Colonic mucosa (tissue), 4 donors: ENCODE data around the gene MTIF3. TPM values are rescaled to one million over a fixed set of nuclear protein-coding genes. Genes with fewer than 3 reads are reported as not detected.

Experiments
- DNase-seq: peaks from one replicate; pipeline ENCODE4 v3.0.0-alpha.2; 2020
- H3K27ac ChIP-seq: fragments of 200-600 bp; one replicate; pipeline ENCODE4 v1.8.0; 2021
- H3K27me3 ChIP-seq: fragments of 200-600 bp; one replicate; pipeline ENCODE4 v1.8.0; 2021
- H3K36me3 ChIP-seq: fragments of 200-600 bp; one replicate; pipeline ENCODE4 v1.8.0; 2021
- H3K4me1 ChIP-seq: fragments of 200-600 bp; one replicate; pipeline ENCODE4 v1.8.0; 2021; ENCODE audit warnings: mild to moderate bottlenecking
- H3K4me3 ChIP-seq: fragments of 200-600 bp; one replicate; pipeline ENCODE4 v1.8.0; 2021
- H3K9ac ChIP-seq, 2 donors: one replicate each; pipeline ENCODE4 v1.7.0; 2013; ENCODE audit warnings: control low read depth in 2 of 2, low read depth in 2 of 2, low read length in 2 of 2
- H3K9me3 ChIP-seq: fragments of 200-600 bp; one replicate; pipeline ENCODE4 v1.8.0; 2021
- CTCF ChIP-seq: fragments of 200-600 bp; IDR thresholded peaks from one replicate; pipeline ENCODE4 v1.8.0; 2022; ENCODE audit warnings: antibody characterized with exemption, mild to moderate bottlenecking
- intact Hi-C: fragments of 100-400 bp; cut with DNase I; formaldehyde crosslinking; loops from one replicate; pipeline ENCODE4 v1.14.1; 2022
- total RNA-seq, 2 donors: library from RNA; stranded (reverse); fragmentation: NEBNext Ultra II Directional in 1 of 2; extraction: Animal tissue kit (Norgen Biotek cat#: 25700) in 1 of 2; gene quantifications; one replicate each; pipeline ENCODE4 v1.2.1, GENCODE V29; 2021
- donor health status: healthy.
- donor health status: DM: no; HTN: no; CAD: no.
- donor health status: DM: no; HTN: no; CAD: no.

The MTIF3 gene
- total RNA-seq, 2 donors from 2014 or later: 53.7 to 65.1 TPM

GRCh38 chr13:27450921-27451471 is 632 bp upstream of the MTIF3 start:
- Histone ChIP-seq H3K27me3 (no peaks in the 10 kb centered on the region), H3K9me3 (no peaks in the 10 kb centered on the region), H3K27ac (peak overlapping the region; percentile 100), H3K9ac (peak overlapping the region; percentile 84 to 87), H3K4me1 (peaks cover 3% of the 10 kb centered on the region), H3K4me3 (peak overlapping the region; percentile 86), H3K36me3 (no peaks in the 10 kb centered on the region)
- DNase-seq: peak; percentile 57
- intact Hi-C loops: no loop called here
- no peak for TF ChIP-seq CTCF

- intact Hi-C loops: no loop called here
- Histone ChIP-seq H3K4me3 (peak overlapping the region; percentile 86), H3K4me1 (peaks cover 3% of the 10 kb centered on the region), H3K36me3 (no peaks in the 10 kb centered on the region), H3K27me3 (no peaks in the 10 kb centered on the region), H3K27ac (peak overlapping the region; percentile 100), H3K9ac (peak overlapping the region; percentile 84 to 96), H3K9me3 (no peaks in the 10 kb centered on the region)
- TF ChIP-seq CTCF: no peak
- no peak for DNase-seq
These were observed 1.2 kb downstream of the MTIF3 start for GRCh38 chr13:27449081-27449603.

GRCh38 chr13:27448308-27448707 is 2.1 kb downstream of the MTIF3 start:
- H3K4me1 ChIP-seq: peaks cover 3% of the 10 kb centered on the region
- no peak overlapping the region for H3K27ac ChIP-seq
- TF ChIP-seq CTCF: no peak
- intact Hi-C loops: no loop called here
- H3K36me3 ChIP-seq: no peaks in the 10 kb centered on the region
- H3K4me3 ChIP-seq: no peak overlapping the region
- no peaks in the 10 kb centered on the region for H3K27me3 ChIP-seq
- DNase-seq: no peak
- H3K9me3 ChIP-seq: no peaks in the 10 kb centered on the region
- H3K9ac ChIP-seq: no peak overlapping the region

DNA sequence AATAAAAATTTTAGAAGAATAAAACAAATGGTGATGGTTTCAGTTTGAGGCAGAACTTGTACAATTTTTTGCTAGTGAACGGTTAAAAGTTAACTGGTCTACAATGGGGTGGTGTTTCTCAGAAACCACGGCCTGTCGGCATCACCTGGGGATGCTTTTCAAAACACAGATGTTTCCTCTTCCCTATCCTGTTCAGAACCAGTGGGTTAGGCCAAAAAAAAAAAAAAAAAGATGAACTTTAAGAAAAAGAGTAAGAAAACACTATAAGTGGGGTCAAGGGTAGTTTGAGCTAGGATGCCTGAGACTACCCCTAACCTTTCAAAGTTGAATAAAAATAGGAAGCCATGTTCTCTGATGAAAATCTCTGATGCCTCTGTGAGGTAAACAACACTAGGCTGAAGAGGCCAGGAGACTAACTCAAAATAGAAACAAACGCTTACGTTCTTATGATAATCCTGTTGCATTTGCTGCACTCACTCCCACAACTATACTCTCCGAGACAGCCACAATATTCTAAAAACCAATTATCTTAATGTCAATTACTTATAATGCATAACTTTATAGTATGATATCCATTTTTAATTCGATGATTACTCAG is 3.3 kb downstream of the MTIF3 start:
- H3K27ac ChIP-seq: no peak overlapping the region
- H3K4me1 ChIP-seq: peaks cover 3% of the 10 kb centered on the region

GRCh38 chr13:27442797-27443196 is 7.6 kb downstream of the MTIF3 start:
- no peak for TF ChIP-seq CTCF
- intact Hi-C loops: no loop called here
- no peaks in the 10 kb centered on the region for H3K9me3 ChIP-seq
- no peaks in the 10 kb centered on the region for H3K27me3 ChIP-seq
- H3K4me3 ChIP-seq: no peak overlapping the region
- no peak overlapping the region for H3K9ac ChIP-seq
- no peaks in the 10 kb centered on the region for H3K36me3 ChIP-seq
- peak overlapping the region; percentile 39 for H3K27ac ChIP-seq
- peaks cover 9% of the 10 kb centered on the region for H3K4me1 ChIP-seq
- no peak for DNase-seq

More for the DNA sequence above, 3.3 kb downstream of the MTIF3 start:
- no peak for DNase-seq
- TF ChIP-seq CTCF: no peak
- no peak overlapping the region for H3K4me3 ChIP-seq
- intact Hi-C loops: no loop called here
- no peak overlapping the region for H3K9ac ChIP-seq
- H3K36me3 ChIP-seq: no peaks in the 10 kb centered on the region
- H3K27me3 ChIP-seq: no peaks in the 10 kb centered on the region
- H3K9me3 ChIP-seq: no peaks in the 10 kb centered on the region
